GM12892 (cell line): ENCODE results near the gene MAG.

Experiments used
- POLR2A ChIP-seq: IDR thresholded peaks from 2 replicates; pipeline ENCODE4 v1.6.1; 2011; ENCODE audit warnings: low read depth, low read length, control low read depth
- POLR2AphosphoS5 ChIP-seq: IDR thresholded peaks from 2 replicates; pipeline ENCODE4 v1.6.1; 2011; ENCODE audit warnings: low read depth, low read length, control low read depth
- TAF1 ChIP-seq: IDR thresholded peaks from 2 replicates; pipeline ENCODE4 v1.6.1; 2011; ENCODE audit warnings: low read depth, mild to moderate bottlenecking, control low read depth, low read length, borderline replicate concordance

DNA sequence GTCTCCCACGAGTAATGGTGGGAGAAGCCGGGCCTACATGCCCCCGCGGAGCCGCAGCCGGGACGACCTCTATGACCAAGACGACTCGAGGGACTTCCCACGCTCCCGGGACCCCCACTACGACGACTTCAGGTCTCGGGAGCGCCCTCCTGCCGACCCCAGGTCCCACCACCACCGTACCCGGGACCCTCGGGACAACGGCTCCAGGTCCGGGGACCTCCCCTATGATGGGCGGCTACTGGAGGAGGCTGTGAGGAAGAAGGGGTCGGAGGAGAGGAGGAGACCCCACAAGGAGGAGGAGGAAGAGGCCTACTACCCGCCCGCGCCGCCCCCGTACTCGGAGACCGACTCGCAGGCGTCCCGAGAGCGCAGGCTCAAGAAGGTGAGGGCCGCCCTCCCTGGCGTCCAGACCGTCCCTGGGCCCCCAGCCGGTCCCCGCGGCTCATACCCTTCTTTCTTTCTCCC, 24.6 kb upstream of the MAG start:
- TF ChIP-seq POLR2A, result peak; percentile 42; the same call in 1 of the 2 replicates
- TF ChIP-seq POLR2AphosphoS5, result no peak; the same call in 1 of the 2 replicates
- no peak for TF ChIP-seq TAF1
